HG03175 (cell line): ENCODE data around the gene FKBP1A.

Source experiments
- ATAC-seq: cut with Tn5 transposase; IDR thresholded peaks from one replicate; pipeline ENCODE4 v1.9.1; 2021; ENCODE audit warnings: mild to moderate bottlenecking, moderate library complexity; ENCODE audit not compliant: unreplicated experiment

Gene FKBP1A

GRCh38 chr20:1388741-1389483 is 3.9 kb downstream of the FKBP1A start:
- ATAC-seq: no peak

- no peak for ATAC-seq
These were observed 4.6 kb downstream of the FKBP1A start for GRCh38 chr20:1388253-1388652.

GRCh38 chr20:1386323-1386722 is 6.5 kb downstream of the FKBP1A start:
- no peak for ATAC-seq

- no peak for ATAC-seq
These were observed 9.0 kb downstream of the FKBP1A start for GRCh38 chr20:1383623-1384404.

- no peak for ATAC-seq
These were observed 10.2 kb downstream of the FKBP1A start for GRCh38 chr20:1382670-1383069.

- no peak for ATAC-seq
These were observed 10.9 kb downstream of the FKBP1A start for GRCh38 chr20:1381753-1382591.

GRCh38 chr20:1378735-1379125 is 14.1 kb downstream of the FKBP1A start:
- ATAC-seq: no peak

GRCh38 chr20:1377984-1378734 is 14.7 kb downstream of the FKBP1A start:
- no peak for ATAC-seq

- peak; percentile 46 for ATAC-seq
These were observed 15.4 kb downstream of the FKBP1A start for GRCh38 chr20:1377341-1377871.

- no peak for ATAC-seq
These were observed 16.2 kb downstream of the FKBP1A start for GRCh38 chr20:1376408-1377270.

- ATAC-seq: no peak
These were observed 16.8 kb downstream of the FKBP1A start for GRCh38 chr20:1376007-1376406.

GRCh38 chr20:1375515-1375914 is 17.3 kb downstream of the FKBP1A start:
- ATAC-seq: no peak

- ATAC-seq: no peak
These were observed 18.6 kb downstream of the FKBP1A start for GRCh38 chr20:1374246-1374645.

GRCh38 chr20:1373614-1374013 is 19.2 kb downstream of the FKBP1A start:
- ATAC-seq: no peak

- ATAC-seq: no peak
These were observed 19.8 kb downstream of the FKBP1A start for GRCh38 chr20:1373036-1373435.

GRCh38 chr20:1371830-1372539 is 20.9 kb downstream of the FKBP1A start:
- ATAC-seq: no peak

GRCh38 chr20:1371202-1371782 is 21.6 kb downstream of the FKBP1A start:
- no peak for ATAC-seq

- no peak for ATAC-seq
These were observed 22.2 kb downstream of the FKBP1A start for GRCh38 chr20:1370548-1371110.
